DMS53 (cell line): ENCODE results near the gene GLB1L2.
"Not testable (repeated sequence)": the region's sequence is repeated elsewhere in the genome, so short reads cannot be mapped to it uniquely, and the experiment has no call there.

Experiments used
- DNase-seq: peaks from one replicate; lab custom pipeline; 2025; lab: John Stamatoyannopoulos, UW

The GLB1L2 gene

DNA sequence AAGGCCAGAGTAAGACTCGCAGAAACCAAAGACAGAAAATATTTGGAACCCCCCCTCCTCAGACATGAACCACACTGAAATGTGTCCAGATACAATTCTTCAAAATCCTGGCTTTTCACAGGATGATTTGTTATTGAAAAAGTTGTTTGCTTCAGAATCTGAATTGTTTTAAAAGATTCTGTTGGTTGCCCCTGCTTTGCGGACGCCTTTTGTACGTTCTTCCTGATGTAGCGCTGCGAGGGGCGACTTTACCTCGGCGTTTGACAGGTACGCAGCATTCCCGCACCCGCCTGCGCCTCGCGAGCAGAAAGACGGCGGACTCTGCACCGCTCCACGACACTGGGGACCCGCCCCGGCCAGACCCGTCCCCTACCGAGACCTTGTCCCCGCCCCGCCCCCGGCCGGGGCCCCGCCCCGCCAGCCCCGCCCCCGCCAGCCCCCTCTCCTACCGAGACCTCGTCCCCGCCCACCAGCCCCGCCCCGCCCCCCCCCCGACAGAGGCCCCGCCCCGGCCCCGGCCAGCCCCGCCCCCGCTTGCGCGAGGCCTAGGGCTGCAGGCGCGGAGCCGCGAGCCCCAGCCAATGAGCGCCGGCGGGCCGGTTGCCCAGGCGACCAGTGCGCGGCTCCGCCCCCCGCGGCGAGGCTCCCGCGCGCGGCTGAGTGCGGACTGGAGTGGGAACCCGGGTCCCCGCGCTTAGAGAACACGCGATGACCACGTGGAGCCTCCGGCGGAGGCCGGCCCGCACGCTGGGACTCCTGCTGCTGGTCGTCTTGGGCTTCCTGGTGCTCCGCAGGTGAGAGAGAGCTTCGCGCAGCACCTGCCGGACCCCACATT lies at the start of gene GLB1L2:
Gene GLB1L2, plus strand, starts transcription at position 635 of the 835 bp plus-strand sequence. Its CDS starts 74 bp downstream, at position 709.
- peak; percentile 94 for DNase-seq

DNA sequence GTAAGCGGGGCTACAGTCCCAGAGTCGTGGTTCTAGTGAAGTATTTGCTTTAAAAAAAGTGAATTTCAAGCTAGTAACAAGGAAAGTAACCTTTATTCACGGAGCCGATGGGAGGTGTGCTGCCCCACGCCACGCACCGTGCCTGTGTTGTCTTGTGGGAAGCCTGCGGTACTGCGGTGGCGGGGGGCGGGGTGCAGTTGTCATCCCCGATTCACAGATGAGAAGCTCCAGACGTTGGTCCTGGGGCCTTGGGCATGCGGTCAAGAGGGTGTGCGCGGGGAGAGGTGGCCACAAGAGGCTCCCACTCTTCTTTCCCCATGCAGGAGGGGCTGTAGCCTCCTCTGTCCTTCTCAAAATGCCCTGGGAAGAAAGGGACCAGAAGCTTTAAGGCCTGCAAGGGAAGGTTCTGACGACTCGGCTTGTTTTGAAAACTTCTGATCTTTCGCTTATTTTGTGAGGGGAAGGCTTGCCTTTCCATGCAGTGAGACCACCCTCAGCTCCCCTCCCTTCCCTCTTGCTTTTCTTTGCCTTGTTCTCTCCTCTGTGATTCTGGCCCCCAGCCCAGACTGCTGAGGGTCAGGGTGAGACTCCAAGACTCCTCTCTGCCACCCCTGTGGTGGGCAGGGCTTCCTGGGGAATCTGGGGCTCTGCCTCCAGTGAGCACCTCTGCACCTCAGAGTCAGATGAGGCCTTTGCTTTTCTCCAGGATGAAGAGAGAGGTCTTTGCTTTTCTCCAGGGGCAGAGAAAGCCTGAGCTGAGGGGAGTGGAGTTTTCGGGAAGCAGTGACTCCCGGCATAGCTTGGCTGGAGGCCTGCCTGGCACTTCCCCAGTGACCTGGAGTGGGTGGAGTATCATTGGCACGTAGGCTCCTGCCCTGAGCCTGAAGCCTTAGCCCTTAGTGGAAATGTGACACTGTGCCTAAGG lies 49.4 kb upstream of the GLB1L2 start:
- no peak for DNase-seq

- no peak for DNase-seq
These were observed 48.1 kb upstream of the GLB1L2 start for GRCh38 chr11:134283461-134284230.

DNA sequence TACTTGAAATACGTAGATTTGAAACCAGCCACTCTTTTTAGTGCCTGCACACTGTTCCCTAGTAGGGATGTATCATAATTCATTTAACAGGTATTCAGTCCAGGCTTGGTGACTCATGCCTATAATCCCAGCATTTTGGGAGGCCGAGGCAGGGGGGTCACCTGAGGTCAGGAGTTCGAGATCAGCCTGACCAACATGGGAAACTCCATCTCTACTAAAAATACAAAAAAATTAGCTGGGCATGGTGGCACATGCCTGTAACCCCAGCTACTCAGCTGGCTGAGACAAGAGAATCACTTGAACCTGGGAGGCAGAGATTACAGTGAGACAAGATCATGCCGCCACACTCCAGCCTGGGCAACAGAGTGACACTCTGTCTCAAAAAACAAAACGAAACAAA lies 47.4 kb upstream of the GLB1L2 start:
- DNase-seq: not testable (repeated sequence)

DNA sequence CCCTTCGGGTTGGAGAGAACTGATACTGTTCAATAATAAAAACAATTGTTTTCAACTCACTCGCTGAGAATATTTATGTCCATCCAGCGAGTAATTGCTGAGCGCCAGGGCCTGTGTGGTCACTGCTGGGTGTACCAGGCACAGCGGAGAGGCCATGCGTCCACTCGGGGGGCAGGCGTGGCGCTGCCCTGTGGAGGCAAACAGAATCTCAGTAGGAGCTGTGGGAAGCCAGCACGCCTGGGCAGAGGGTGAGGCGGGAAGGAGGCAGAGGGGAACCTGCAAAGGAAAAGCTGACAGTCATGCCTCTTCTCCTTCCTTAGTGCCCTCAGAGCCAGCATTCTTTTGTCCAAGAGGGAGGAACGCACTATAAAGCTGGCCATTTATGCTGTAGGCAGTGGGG lies 44.2 kb upstream of the GLB1L2 start:
- DNase-seq: no peak

DNA sequence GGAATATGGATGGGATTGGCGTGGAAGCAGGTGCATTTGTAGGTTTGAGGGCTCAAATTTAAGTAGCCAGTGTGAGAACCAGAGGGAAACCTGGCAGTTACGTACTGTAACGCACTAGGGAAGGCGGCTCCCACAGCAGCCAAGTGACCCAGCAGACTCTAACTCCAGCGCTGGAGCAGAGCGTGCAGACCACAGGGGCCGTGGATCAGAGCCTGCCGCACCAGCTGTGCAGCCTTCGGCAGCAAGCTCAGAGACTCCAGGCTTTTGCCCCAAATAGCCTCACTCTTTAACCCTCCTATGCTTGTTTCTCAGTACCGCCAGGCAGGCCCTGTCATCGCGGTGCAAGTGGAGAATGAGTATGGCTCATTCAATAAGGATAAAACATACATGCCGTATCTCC lies 43.3 kb upstream of the GLB1L2 start:
- DNase-seq: no peak

DNA sequence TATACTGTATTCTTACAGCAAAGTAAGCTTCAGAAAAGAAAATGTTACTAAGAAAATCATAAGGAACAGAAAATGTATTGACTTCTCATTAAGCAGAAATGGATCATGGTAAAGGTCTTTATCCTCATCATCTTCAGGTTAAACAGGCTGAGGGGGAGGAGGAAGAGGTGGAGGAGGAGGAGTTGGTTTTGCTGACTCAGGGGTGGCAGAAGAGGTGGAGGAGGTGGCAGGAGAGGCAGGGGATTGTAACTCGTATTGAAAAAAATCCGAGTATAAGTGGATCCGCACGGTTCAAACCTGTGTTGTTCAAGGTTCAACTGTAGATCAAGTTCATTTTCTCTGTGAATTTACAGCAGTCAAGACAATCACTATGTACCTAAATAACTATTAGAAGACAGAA lies 42.6 kb upstream of the GLB1L2 start:
- no peak for DNase-seq

GRCh38 chr11:134289789-134290188 lies 42.0 kb upstream of the GLB1L2 start:
- DNase-seq: no peak

DNA sequence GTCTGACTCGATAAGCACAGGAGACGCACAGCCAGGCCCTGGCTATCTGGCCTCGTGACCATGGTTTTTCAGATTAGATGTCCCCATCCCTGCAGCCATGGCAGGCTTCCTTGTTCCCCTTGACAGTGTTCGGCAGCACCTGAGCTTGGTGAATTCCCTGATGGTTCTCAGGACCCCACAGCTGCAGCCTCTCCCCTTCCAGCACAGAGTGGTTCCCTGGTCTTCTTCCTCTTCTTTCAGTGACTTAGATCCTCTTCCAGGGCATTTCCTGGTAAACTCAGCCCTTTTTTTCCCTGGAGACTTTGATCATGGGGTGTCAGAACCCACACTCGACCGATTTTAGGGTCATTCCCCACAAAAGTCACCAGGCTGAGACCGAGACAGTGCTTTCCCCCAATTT lies 41.1 kb upstream of the GLB1L2 start:
- DNase-seq: no peak

GRCh38 chr11:134291196-134291595 lies 40.6 kb upstream of the GLB1L2 start:
- no peak for DNase-seq

DNA sequence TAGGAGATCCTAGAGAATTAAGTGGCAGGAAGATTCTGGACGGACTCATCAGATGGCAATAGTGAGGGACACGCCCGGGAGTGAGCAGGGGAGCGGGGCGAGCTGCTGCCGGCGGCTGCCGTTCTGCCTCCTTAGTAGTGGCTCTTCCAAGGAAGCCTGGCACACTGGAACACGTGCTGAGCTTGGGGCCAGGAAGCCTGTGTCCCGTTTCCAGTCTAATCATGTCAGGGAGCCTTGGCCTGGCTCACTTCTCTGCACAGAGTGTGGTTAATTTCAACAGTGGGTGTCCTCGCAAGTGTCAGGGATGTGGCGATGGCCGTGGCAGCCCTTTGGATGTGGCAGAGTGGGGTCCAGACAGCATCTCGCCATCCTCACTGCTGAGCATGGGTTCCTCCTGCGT lies 39.1 kb upstream of the GLB1L2 start:
- DNase-seq: no peak

- peak; percentile 27 for DNase-seq
These were observed 38.4 kb upstream of the GLB1L2 start for GRCh38 chr11:134293119-134294113.

- DNase-seq: no peak
These were observed 37.1 kb upstream of the GLB1L2 start for GRCh38 chr11:134294664-134295063.

DNA sequence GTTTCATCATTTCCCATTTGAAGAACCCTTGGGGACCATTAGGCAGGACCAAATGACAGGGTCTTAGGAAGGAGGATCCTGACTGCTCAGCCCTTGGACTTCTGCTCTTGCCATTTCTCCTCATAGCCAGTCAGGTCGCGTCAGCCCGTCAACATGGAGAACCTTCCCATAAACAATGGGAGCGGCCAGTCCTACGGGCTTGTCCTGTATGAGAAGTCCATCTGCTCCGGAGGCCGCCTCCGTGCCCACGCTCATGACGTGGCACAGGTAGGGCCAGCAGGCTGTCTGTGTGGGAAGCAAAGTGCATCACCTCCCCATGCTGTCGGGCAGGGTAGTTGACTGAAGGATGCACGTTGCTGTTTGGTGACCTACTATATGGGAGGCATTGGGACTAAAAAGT lies 19.6 kb upstream of the GLB1L2 start:
- no peak for DNase-seq

- DNase-seq: no peak
These were observed 19.0 kb upstream of the GLB1L2 start for GRCh38 chr11:134312807-134313206.

- no peak for DNase-seq
These were observed 18.4 kb upstream of the GLB1L2 start for GRCh38 chr11:134313379-134313778.

GRCh38 chr11:134313821-134314607 lies 17.8 kb upstream of the GLB1L2 start:
- no peak for DNase-seq

GRCh38 chr11:134317103-134317502 lies 14.7 kb upstream of the GLB1L2 start:
- DNase-seq: no peak

GRCh38 chr11:134321373-134321772 lies 10.4 kb upstream of the GLB1L2 start:
- not testable (repeated sequence) for DNase-seq

DNA sequence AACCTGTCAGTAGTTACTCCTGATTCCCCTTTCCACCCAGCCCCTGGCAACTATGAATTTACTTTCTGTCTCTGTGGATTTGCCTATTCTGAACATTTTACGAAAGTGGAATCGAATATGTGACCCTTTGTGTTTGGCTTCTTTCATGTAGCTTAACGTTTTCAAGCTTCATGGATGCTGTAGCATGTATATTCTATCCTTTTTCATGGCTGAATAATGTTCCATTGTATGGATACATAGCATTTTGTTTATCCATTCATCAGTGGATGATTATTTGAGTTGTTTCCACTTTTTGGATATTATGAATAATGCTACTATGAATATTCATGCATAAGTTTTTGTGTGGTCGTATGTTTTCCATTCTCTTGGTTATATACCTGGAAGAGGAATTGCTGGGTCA lies 9.2 kb upstream of the GLB1L2 start:
- DNase-seq: no peak
